K562 (cell line): ENCODE data around the gene STUB1. TPM values are rescaled to one million over a fixed set of nuclear protein-coding genes. Genes with fewer than 3 reads are reported as not detected.

Experiments used
- AFF4 ChIP-seq: sonication (generic); formaldehyde crosslinking; IDR thresholded peaks from 2 replicates; pipeline ENCODE4 v1.8.0; 2023; ENCODE audit warnings: mild to moderate bottlenecking, missing genetic modification reagents
- BRD9 ChIP-seq: fragments of 450-650 bp; IDR thresholded peaks from 2 replicates; pipeline ENCODE4 v1.6.1; 2018; ENCODE audit warnings: low read depth; ENCODE audit not compliant: partially characterized antibody
- BRF2 ChIP-seq: IDR thresholded peaks from 3 replicates; pipeline ENCODE4 v1.6.1; 2011; ENCODE audit warnings: borderline replicate concordance, mild to moderate bottlenecking; ENCODE audit not compliant: insufficient read length, insufficient read depth
- CBFB ChIP-seq: sonication (generic); formaldehyde crosslinking; IDR thresholded peaks from 2 replicates; pipeline ENCODE4 v1.4.0; 2020; ENCODE audit warnings: mild to moderate bottlenecking, missing genetic modification reagents
- CBX3 ChIP-seq, 2 experiments: IDR thresholded peaks; 1 replicate in 1 of 2; 2 replicates in 1 of 2; pipeline ENCODE4 v1.6.1; 2012; ENCODE audit warnings: inconsistent platforms in 2 of 2, low read length in 2 of 2, borderline replicate concordance in 1 of 2, control low read depth in 1 of 2
- E2F5 ChIP-seq: sonication (generic); formaldehyde crosslinking; IDR thresholded peaks from 2 replicates; pipeline ENCODE4 v1.8.0; 2022; ENCODE audit warnings: mild to moderate bottlenecking, missing genetic modification reagents
- HDGF ChIP-seq: fragments of 450-650 bp; IDR thresholded peaks from 2 replicates; pipeline ENCODE4 v1.6.1; 2016
- HLTF ChIP-seq: fragments of 450-650 bp; IDR thresholded peaks from 2 replicates; pipeline ENCODE4 v1.6.1; 2016
- HNRNPL ChIP-seq: fragments of 200-400 bp; formaldehyde crosslinking; IDR thresholded peaks from 2 replicates; pipeline ENCODE4 v1.6.1; 2017; ENCODE audit warnings: low read depth, mild to moderate bottlenecking, low read length
- MCM7 ChIP-seq, 2 experiments: fragments of 450-650 bp; IDR thresholded peaks; 2 replicates each; pipeline ENCODE4 v1.6.1; 2016 to 2018
- MEF2D ChIP-seq: conservative IDR thresholded peaks from 2 replicates; pipeline ENCODE4 v1.6.1; 2016; ENCODE audit warnings: low read depth, missing genetic modification characterization, missing compliant biosample characterization
- RBFOX2 ChIP-seq: fragments of 200-400 bp; formaldehyde crosslinking; IDR thresholded peaks from 2 replicates; pipeline ENCODE4 v1.6.1; 2017; ENCODE audit warnings: low read depth, mild to moderate bottlenecking, low read length, moderate library complexity
- TCF15 ChIP-seq: fragments of 250-450 bp; sonication (Bioruptor Pico); IDR thresholded peaks from 2 replicates; pipeline ENCODE4 v1.8.0; 2022; ENCODE audit warnings: moderate library complexity, mild to moderate bottlenecking, inconsistent platforms
- U2AF2 ChIP-seq: fragments of 200-400 bp; formaldehyde crosslinking; optimal IDR thresholded peaks from 2 replicates; pipeline ENCODE3; 2017; ENCODE audit warnings: low read depth, mild to moderate bottlenecking, low read length
- ZNF282 ChIP-seq: sonication (generic); formaldehyde crosslinking; IDR thresholded peaks from 2 replicates; pipeline ENCODE4 v1.8.1; 2023; ENCODE audit warnings: missing genetic modification reagents
- ZNF551 ChIP-seq: fragments of 250-450 bp; sonication (Bioruptor Pico); IDR thresholded peaks from 2 replicates; pipeline ENCODE4 v1.5.0; 2021; ENCODE audit warnings: mild to moderate bottlenecking, moderate library complexity
- polyA plus RNA-seq, 8 experiments: library from polyadenylated mRNA; depleted of rRNA in 4 of 8; stranded (reverse) in 5 of 8; unstranded in 3 of 8; fragments of >200 nt; fragmentation: Nextera tagmentation in 2 of 8; fragmentation: Illumina TruSeq in 1 of 8; extraction: Ambion mirVana in 2 of 8; extraction: Trizol in 1 of 8; gene quantifications; 2 replicates each; pipeline versions ENCODE4 v1.2.1 to v1.2.3, GENCODE V29; 2011 to 2014; ENCODE audit warnings: inconsistent platforms in 1 of 8, missing spikeins in 1 of 8
- total RNA-seq, 7 experiments: library from RNA; depleted of rRNA in 6 of 7; stranded (reverse); fragments of >200 nt in 6 of 7; fragmentation: Illumina TruSeq in 2 of 7; extraction: Trizol in 2 of 7; gene quantifications; 2 replicates each; pipeline versions ENCODE4 v1.2.1 to v1.2.3, GENCODE V29; 2011 to 2021; ENCODE audit warnings: low replicate concordance in 1 of 7

The STUB1 gene
- total and polyA plus RNA-seq, 9 of the 15 experiments (the other 6 are each of a cell fraction or from before 2014, with no cell fraction given): 10.6 to 251 (median 152) TPM

- TF ChIP-seq TCF15 (CRISPR knock-in tag): 0 out of 2 replicates have a peak, but pooled peaks have one; percentile 36
- TF ChIP-seq MCM7 (IDR thresholded peaks at IDR 0.05): no peak
- no peak for TF ChIP-seq E2F5 (CRISPR knock-in tag)
- TF ChIP-seq HLTF: 0 out of 2 replicates have a peak, but pooled peaks have one; percentile 25
- TF ChIP-seq BRF2: no peak
- no peak for TF ChIP-seq BRD9
- no peak for TF ChIP-seq MEF2D (tag)
- TF ChIP-seq ZNF282 (CRISPR knock-in tag): 0 out of 2 replicates have a peak, but pooled peaks have one; percentile 51
- peak; percentile 50; the same call in 1 of the 2 replicates for TF ChIP-seq HNRNPL
- TF ChIP-seq CBX3 (IDR thresholded peaks at IDR 0.05; ENCODE audit: borderline replicate concordance in 1 of 2, low read length in 2 of 2): no peak
- peak; percentile 8 for TF ChIP-seq RBFOX2
- TF ChIP-seq CBFB: 0 out of 2 replicates have a peak, but pooled peaks have one; percentile 15
- peak; percentile 72; the same call in 1 of the 2 replicates for TF ChIP-seq HDGF
- no peak for TF ChIP-seq ZNF551
- no peak for TF ChIP-seq AFF4 (CRISPR knock-in tag)
- TF ChIP-seq U2AF2: no peak
Measured at GRCh38 chr16:661184-661821, 18.9 kb upstream of the STUB1 start (continued).
